ENCODE results near the gene FEM1B. TPM values are rescaled to one million over a fixed set of nuclear protein-coding genes. Genes with fewer than 3 reads are reported as not detected.

Gene FEM1B
- total RNA-seq, 1 donor from 2014 or later: 54.2 TPM

DNA sequence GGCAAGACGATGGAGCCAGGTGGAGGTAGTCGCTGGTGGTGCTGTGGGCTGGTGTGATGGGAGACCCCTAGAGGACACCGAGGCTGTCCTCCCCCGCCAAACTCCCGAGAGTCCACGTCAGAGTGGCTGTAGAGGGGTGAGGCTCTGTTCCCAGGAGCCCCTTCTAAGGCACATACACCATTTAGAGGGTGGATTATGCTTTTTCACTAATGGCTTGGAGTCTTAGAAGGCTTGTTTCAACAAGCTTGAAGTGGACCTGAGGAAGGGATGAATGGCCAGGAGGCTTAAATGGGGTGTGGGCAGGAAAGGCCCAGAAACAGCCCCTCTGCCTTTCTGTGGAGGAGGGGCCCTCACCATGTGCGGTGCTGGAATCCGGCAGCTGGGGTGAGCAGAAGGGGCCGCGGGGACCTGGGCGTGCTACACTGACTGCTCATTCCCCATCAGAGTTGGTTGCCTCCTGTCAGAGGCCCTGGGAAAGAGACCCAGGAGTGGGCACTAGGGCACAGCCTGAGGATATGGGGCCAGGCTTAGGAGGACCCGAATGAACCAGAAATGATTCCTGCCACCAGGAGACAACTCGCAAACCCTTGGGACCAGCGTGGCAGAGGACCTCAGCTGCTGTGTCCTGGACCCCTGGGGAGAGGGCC, 66.2 kb downstream of the FEM1B start:
- H3K36me3 Mint-ChIP-seq: no peaks in the 10 kb centered on the region
- H3K9me3 Mint-ChIP-seq: no peaks in the 10 kb centered on the region
- no peak overlapping the region for H3K4me3 Mint-ChIP-seq
- no peak for DNase-seq (ENCODE audit: extremely low spot score, unreplicated experiment)
- H3K27ac Mint-ChIP-seq: no peak overlapping the region
- TF ChIP-seq, protein P1, sequence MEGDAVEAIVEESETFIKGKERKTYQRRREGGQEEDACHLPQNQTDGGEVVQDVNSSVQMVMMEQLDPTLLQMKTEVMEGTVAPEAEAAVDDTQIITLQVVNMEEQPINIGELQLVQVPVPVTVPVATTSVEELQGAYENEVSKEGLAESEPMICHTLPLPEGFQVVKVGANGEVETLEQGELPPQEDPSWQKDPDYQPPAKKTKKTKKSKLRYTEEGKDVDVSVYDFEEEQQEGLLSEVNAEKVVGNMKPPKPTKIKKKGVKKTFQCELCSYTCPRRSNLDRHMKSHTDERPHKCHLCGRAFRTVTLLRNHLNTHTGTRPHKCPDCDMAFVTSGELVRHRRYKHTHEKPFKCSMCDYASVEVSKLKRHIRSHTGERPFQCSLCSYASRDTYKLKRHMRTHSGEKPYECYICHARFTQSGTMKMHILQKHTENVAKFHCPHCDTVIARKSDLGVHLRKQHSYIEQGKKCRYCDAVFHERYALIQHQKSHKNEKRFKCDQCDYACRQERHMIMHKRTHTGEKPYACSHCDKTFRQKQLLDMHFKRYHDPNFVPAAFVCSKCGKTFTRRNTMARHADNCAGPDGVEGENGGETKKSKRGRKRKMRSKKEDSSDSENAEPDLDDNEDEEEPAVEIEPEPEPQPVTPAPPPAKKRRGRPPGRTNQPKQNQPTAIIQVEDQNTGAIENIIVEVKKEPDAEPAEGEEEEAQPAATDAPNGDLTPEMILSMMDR (conservative IDR thresholded peaks at IDR 0.05): no peak
- H3K4me1 Mint-ChIP-seq (ENCODE audit: unreplicated experiment): peaks cover 32% of the 10 kb centered on the region
- peaks cover 10% of the 10 kb centered on the region for H3K27me3 Mint-ChIP-seq

DNA sequence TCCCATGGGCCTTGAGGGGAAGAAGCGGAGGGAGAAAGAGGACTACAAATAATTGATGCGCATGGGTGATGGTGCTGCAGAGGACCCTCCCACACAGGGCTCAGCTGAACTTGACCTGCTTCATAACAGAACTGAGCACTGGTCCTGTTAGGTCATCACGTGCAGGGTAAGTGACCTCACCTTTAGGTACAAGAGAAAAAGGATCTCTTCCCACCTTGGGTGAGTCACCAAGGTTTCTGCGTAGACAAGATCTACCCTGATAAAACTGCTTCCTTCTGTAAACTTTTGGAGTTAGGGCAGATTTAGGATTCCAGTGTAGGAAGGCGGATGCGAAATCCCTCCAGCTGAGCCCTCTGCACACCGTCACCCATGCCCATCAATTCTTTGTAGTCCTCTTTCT, 67.1 kb downstream of the FEM1B start:
- H3K27me3 Mint-ChIP-seq: peaks cover 10% of the 10 kb centered on the region
- peaks cover 32% of the 10 kb centered on the region for H3K4me1 Mint-ChIP-seq (ENCODE audit: unreplicated experiment)
- no peaks in the 10 kb centered on the region for H3K9me3 Mint-ChIP-seq
- no peaks in the 10 kb centered on the region for H3K36me3 Mint-ChIP-seq
- H3K27ac Mint-ChIP-seq: no peak overlapping the region
- DNase-seq (ENCODE audit: extremely low spot score, unreplicated experiment): no peak
- H3K4me3 Mint-ChIP-seq: no peak overlapping the region
- TF ChIP-seq, protein P1 (conservative IDR thresholded peaks at IDR 0.05): no peak

Other genes starting within 250 kb of the FEM1B start
- 56.2 and 67.2 TPM in 2 replicates for gene PIAS1, start 223.4 kb upstream of the FEM1B start, total RNA-seq (ENCODE audit: low replicate concordance)
- 8.9 and 9.4 TPM in 2 replicates for gene CALML4, start 72.4 kb upstream of the FEM1B start, total RNA-seq (ENCODE audit: low replicate concordance)
- gene CLN6, start 48.0 kb upstream of the FEM1B start, total RNA-seq (ENCODE audit: low replicate concordance): 29.5 and 43.0 TPM in 2 replicates
- gene ITGA11, start 154.4 kb downstream of the FEM1B start, total RNA-seq (ENCODE audit: low replicate concordance): 0.26 and 0.92 TPM in 2 replicates